Measurements from ENCODE around the gene AGBL4.

DNA sequence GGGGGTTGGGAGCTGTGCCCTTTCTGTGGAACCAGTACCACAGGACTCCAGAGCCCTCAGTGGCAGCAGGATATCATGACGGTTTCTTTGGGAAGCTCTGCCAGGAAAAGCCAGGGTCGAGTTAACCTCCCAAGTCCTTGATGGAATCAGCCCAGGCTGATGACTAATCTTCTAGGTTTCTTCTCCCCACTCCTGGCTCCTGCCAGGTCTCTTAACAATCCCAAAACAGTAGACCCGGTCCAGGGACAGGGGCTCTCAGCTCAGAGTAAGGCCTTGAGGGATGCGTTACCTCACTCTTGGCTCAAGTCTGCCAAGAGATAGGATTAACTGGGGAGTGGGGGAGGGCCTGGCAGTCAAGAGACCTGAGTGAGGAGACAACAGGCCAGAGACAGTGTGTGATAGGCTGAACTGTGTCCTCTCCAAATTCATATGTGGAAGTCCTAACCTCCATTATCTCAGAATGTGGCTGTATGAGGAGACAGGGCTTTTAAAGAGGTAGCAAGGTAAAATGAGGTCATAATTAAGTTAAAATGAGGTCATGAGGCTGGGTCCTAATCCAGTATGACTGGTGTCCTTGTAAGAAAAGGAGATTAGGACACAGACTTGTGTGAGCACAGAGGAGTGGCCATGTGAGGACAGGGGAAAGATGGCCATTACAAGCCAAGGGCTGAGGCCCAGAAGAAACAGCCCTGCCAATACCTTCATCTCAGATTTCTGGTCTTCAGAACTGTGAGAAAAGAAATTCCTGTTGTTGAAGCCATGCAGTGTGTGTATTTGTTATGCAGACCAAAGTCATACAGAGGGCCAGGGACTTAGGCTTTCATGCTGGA is 1342.1 kb downstream of the AGBL4 start:
- TF ChIP-seq CTCF (IDR thresholded peaks at IDR 0.05) = no peak
- no peak for TF ChIP-seq POLR2A (IDR thresholded peaks at IDR 0.05)
